GM10248 (cell line): ENCODE results near the gene MAPK1.
"Not testable (repeated sequence)": the region's sequence is repeated elsewhere in the genome, so short reads cannot be mapped to it uniquely, and the experiment has no call there.

Source experiments
- CTCF ChIA-PET: fragments of 300-600 bp; sonication (Branson Sonifier 250); formaldehyde crosslinking; extraction: SDS; loops from one replicate; lab custom pipeline; 2021; ENCODE audit warnings: antibody characterized with exemption; lab: Yijun Ruan, JAX
- POLR2A ChIA-PET: fragments of 350-650 bp; sonication (Branson Sonifier 250); formaldehyde crosslinking; extraction: SDS; loops from one replicate; lab custom pipeline; 2020; ENCODE audit warnings: antibody characterized with exemption; lab: Yijun Ruan, JAX
- DNase-seq: peaks from one replicate; pipeline ENCODE4 v3.0.0; 2012; ENCODE audit errors: extremely low spot score
- CTCF ChIP-seq: IDR thresholded peaks from 2 replicates; pipeline ENCODE4 v1.5.1; 2012; ENCODE audit warnings: mild to moderate bottlenecking, low read depth; ENCODE audit errors: extremely low read depth, missing control alignments, control extremely low read depth

Gene MAPK1

DNA sequence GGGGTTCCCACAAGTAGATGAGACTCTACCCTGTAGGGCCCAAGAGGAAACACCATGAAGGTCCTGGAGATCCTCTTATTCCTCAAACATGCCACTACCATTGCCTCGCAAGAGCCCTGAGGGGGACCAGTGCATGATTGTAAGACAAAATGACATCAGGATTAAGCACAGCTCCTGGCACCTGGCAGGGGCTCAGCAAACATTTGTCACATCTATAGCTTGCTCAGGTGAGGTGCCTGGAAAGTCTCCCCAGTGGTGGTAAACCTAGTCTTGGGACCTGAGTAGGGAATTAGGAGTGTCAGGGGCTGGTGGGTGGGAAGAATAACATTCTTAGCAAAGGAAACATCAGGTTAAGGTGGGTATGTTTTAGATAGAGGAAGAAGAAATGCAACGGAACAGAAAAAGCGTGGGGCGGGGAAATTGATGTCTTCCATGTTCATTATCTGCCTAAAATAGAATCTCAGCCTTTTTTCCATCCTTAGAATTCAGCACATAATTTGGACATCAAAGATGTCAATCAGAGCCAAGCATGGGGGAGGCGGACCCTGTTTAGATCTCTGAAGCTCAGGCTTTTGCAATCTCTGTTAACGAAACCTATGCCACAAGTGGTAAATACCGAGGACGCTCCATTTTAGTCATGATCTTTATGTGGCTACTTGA is 132.8 kb downstream of the MAPK1 start:
- POLR2A ChIA-PET = no interaction called here
- DNase-seq = no peak
- no peak for TF ChIP-seq CTCF
- CTCF ChIA-PET = no interaction called here

DNA sequence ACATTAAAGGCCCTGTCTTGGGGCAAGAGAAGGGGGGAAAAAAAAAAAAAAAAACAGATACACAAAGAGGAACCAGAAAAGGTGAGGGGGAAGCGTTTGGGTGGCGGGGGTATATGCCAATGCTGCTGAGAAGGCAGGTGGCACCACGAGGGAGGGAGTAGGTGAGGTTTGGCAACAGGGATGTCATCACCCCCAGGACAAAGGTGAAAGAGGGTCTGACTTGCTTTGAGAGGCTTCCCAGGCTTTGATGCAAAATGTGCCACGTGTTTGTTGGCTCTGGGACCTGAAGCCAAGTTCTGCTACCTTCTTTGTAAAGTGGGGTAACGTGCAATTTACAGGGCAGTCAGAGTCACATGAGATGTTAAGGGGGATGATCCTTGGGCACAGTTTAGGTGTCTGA is 135.9 kb downstream of the MAPK1 start:
- no peak for TF ChIP-seq CTCF
- POLR2A ChIA-PET = no interaction called here
- CTCF ChIA-PET = no interaction called here
- DNase-seq = no peak

DNA sequence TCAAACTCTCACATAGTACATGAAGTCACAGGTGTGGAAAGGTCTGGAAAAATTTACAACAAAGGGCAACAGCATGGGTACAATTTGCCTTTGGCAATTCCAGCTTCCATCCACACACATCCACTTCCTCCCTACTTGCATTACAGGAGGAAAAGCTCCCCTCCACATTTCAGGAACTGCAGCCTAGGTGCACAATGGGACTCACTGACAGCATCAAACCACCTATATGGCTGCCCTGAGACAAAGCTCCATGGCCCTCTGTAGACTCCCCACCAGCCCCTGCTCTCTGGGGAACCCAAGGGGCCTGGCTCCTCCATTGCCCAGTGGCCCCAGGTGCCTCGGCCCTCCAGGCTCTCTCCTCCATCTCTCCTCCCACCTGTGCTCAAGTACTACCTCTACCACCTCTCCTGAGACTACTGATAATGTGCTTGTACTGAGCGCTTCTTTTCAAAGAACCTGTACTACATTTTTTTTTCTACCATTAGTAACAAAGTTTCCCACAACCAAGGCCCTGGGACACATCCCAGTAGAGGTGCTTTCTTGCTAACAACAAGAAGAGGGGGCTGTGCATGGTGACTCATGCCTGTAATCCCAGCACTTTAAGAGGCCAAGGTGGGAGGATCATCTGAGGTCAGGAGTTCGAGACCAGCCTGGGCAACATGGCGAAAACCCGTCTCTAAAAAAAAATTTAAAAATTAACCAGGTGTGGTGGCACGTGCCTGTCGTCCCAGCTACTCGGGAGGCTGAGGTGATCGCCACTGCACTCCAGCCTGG is 136.7 kb downstream of the MAPK1 start:
- no peak for TF ChIP-seq CTCF
- DNase-seq = no peak
- CTCF ChIA-PET = interaction anchor here (1.4 kb wide), 1 partner anchor 17 kb away, joined by 4 read pairs; no protein-coding TSS in a partner anchor
- POLR2A ChIA-PET = interaction anchor here (0.6 kb wide), 1 partner anchor 158 kb away, joined by 3 read pairs; no protein-coding TSS in a partner anchor

- DNase-seq, POLR2A ChIA-PET, CTCF ChIA-PET: not testable (repeated sequence)
Observed at GRCh38 chr22:21729184-21729583, 138.3 kb downstream of the MAPK1 start.

DNA sequence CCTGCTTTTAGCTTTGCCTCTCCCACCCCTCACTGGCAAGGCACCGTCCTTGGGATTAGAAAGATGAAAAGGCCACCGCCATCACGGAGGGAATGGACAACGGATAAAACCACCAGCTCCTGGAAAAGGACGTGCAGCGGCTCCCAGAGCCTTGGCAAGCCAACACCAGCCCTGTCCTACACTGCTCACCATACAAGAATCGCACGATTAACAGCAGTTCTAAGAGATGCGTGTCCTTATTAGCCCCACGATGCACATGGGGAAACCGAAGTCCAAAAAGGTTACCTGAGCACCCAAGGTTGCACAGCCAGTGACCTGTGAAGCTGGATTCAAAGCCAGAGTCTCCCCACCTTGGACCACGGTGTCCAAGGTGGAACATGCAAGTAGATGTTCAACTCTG is 139.2 kb downstream of the MAPK1 start:
- CTCF ChIA-PET = interaction anchor here (1.1 kb wide), 1 partner anchor 9 kb away, joined by 3 read pairs; no protein-coding TSS in a partner anchor
- TF ChIP-seq CTCF = no peak
- POLR2A ChIA-PET = no interaction called here
- no peak for DNase-seq

DNA sequence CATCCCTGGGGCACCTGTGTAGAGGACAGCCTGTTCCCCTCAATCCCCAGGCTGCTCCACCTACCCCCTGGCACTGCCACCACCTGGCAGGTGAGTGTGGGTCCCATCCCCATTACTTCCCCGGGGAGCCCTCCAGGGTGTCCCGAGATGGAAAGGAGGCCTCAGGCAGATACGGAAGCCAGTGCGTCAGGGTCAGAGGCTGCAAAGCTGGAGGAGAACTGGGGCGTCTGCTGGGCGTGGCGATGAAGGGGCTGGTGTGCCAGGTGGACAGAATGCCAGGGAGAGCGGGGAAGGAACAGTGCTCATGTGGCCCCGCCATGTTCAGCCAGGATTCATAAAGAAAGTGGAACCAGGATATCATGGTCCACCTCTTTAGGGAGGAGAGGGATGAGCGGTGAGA is 139.7 kb downstream of the MAPK1 start:
- POLR2A ChIA-PET = no interaction called here

More for the DNA sequence above, 139.7 kb downstream of the MAPK1 start:
- no peak for TF ChIP-seq CTCF
- CTCF ChIA-PET = interaction anchor here (1.1 kb wide), 1 partner anchor 9 kb away, joined by 3 read pairs; no protein-coding TSS in a partner anchor
- DNase-seq = no peak
